HT1080 (cell line): ENCODE data around the gene RDH11. TPM values are rescaled to one million over a fixed set of nuclear protein-coding genes. Genes with fewer than 3 reads are reported as not detected.
"Not testable (repeated sequence)": the region's sequence is repeated elsewhere in the genome, so short reads cannot be mapped to it uniquely, and the experiment has no call there.

Experiments
- DNase-seq: peaks from one replicate; pipeline ENCODE4 v3.0.0-alpha.2; 2015; ENCODE audit warnings: low read depth
- polyA plus RNA-seq, 2 experiments: library from polyadenylated mRNA; depleted of rRNA; stranded (reverse); fragments of >200 nt; gene quantifications; 2 replicates each; pipeline ENCODE4 v1.2.3, GENCODE V29; 2015
- total RNA-seq: library from RNA; depleted of rRNA; stranded (reverse); fragments of >200 nt; shearing (Covaris generic); gene quantifications from 2 replicates; pipeline ENCODE4 v1.2.3, GENCODE V29; 2014; rRNA removed

RDH11 gene
- 76.1 and 91.2 TPM in 2 replicates for total RNA-seq
- 89.0 and 98.8 TPM in 2 replicates for polyA plus RNA-seq (2015; cell fraction: cytosol; rRNA removed)
- polyA plus RNA-seq (2015; cell fraction: nucleus; rRNA removed): 198 and 218 TPM in 2 replicates

GRCh38 chr14:67695394-67695949, at the start of gene RDH11:
Gene RDH11, minus strand, starts transcription at chr14:67695764. Its CDS starts 61 bp downstream, at chr14:67695703.
- DNase-seq: peak; percentile 90

DNA sequence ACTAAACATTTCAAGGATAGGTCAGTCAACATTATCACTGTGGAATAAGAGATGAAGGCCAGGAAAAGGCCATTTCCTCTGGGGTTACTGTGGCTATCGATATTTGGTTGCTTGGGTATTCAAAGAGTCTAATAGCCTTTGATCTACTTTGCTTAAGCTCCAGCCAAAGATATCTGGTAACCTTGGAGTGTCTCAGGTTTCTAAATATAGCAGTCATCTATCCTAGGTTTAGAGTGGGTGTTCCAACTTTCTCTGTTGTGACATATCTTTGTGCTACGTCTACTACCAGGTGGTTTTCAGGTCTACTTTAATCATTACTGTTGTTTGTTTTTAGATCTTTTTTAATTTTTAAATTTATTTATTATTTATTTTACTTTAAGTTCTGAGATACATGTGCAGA, 48.5 kb upstream of the RDH11 start:
- DNase-seq: no peak

GRCh38 chr14:67738740-67739504, 43.4 kb upstream of the RDH11 start:
- peak; percentile 87 for DNase-seq

- no peak for DNase-seq
These were observed 41.2 kb upstream of the RDH11 start for GRCh38 chr14:67736771-67737170.

- DNase-seq: no peak
These were observed 40.0 kb upstream of the RDH11 start for GRCh38 chr14:67735336-67736147.

GRCh38 chr14:67734675-67735074, 39.1 kb upstream of the RDH11 start:
- peak; percentile 52 for DNase-seq

DNA sequence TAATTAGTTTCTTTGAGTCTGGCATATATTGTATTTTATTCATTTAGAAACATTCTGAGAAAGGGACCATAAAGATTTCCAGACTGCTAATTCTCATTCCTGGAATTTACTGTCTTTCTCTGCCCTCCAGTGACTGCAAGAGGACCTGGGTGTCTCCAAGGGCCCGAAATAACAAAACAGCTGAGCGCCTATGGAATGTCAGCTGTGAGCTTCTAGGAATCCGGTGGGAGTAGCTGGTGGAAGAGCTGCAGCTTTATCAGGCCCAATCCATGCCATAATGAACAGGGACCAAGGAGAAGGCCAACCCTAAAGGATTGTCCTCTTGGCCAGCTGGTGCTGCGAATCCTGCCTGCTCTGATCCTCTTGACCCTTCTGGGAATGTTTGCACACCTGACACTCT, 38.1 kb upstream of the RDH11 start:
- no peak for DNase-seq

GRCh38 chr14:67729072-67729885, 33.7 kb upstream of the RDH11 start:
- no peak for DNase-seq

- no peak for DNase-seq
These were observed 32.7 kb upstream of the RDH11 start for GRCh38 chr14:67728258-67728657.

DNA sequence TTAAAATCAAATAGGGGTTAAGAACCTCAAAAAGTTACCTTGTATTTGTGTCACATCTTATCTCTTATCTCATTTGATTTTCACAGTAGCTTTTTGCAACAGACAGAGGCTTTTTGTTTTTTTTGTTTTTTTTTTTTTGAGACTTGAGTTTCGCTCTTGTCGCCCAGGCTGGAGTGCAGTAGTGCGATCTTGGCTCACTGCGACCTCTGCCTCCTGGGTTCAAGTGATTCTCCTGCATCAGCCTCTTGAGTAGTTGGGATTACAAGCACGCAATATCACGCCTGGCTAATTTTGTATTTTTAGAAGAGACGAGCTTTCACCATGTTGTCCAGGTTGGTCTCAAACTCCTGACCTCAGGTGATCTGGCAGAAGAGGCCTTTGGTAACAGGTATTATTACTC, 31.8 kb upstream of the RDH11 start:
- no peak for DNase-seq

- no peak for DNase-seq
These were observed 29.6 kb upstream of the RDH11 start for GRCh38 chr14:67725171-67725570.

DNA sequence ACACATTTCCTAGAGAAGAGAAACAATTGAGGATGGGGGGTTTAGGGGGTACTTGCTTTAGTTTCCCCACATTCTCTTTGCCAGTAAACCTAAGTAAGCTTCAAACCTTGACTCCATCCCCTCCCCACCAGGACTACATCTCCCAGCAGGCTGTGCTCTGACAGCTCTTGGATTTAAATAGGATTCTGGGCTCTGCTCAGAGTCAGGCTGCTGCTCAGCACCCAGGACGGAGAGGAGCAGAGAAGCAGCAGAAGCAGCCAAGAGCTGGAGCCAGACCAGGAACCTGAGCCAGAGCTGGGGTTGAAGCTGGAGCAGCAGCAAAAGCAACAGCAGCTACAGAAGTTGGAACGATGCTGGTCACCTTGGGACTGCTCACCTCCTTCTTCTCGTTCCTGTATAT, 26.7 kb upstream of the RDH11 start:
- peak; percentile 12 for DNase-seq

DNA sequence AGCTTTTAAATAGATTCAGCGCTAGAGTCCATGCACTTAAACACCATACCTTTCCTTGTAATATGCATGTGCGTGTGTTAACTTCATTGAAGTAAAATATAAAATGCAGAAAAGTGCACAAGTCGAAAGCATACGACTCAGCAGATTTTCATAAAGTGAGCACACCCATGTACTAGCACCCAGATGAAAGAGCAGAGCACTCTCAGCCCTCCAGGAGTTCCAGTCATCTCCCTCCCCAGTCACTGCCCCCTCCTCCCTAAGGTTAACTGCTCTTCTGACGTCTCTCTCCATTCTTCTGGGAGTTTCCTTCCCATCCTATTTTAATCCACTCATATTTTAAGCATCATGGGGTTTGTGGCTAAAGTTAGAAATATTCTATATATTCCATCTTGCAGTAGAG, 26.3 kb upstream of the RDH11 start:
- no peak for DNase-seq

GRCh38 chr14:67719866-67720265, 24.3 kb upstream of the RDH11 start:
- no peak for DNase-seq

GRCh38 chr14:67719385-67719784, 23.8 kb upstream of the RDH11 start:
- not testable (repeated sequence) for DNase-seq

DNA sequence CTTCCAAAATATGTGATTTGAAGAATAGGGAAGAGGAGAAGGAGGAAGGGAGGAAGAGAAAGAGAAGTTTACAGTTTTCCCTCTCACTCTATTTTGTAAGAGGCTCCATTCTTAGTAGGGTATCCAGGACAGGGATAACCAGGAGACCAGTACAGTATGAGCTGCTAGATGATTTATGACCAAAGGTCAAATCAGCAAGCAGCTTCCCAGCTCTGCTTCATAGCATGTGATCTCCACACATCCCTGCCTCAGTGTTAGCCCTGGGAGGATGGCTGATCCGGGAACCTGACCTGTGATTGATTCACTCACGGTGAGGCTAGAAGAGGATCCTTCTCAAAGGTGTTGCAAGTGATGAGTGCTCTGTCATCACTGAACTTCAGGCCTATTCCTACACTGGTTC, 22.7 kb upstream of the RDH11 start:
- DNase-seq: no peak

DNA sequence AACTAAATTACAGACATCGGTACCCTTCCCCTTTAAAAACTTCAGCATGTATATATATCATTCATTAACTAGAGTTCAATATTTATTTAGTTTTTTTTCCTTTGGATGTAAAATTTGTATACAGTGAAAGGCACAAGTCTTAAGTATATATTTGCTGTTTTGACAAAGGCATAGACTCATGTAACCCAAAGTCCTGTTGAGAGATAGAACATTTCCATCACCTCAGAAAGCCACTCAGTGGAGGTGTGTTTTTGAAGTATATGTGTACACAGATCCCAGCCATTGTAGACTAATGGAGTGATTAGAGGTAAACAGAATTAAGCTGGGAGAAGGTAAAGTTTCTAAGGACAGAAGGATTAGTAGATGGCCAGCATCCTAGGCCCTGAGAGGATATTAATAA, 21.5 kb upstream of the RDH11 start:
- no peak for DNase-seq

GRCh38 chr14:67710209-67710608, 14.6 kb upstream of the RDH11 start:
- DNase-seq: peak; percentile 21

DNA sequence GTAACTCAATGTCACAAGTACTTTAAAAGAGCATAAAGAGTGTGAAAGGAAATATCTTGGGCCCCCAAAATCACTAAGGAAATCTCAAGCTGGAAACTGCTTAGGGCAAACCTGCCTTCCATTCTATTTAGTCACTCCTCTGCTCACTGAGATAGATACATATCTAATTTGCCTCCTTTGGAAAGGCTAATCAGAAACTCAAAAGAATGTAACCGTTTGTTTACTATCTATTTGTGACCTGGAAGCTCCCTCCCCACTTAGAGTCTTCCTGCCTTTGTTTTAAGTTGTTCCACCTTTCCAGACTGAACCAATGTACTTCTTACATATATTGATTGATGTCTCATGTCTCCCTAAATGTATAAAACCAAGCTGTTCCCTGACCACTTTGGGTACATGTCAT, 14.2 kb upstream of the RDH11 start:
- not testable (repeated sequence) for DNase-seq

- not testable (repeated sequence) for DNase-seq
These were observed 13.8 kb upstream of the RDH11 start for GRCh38 chr14:67709346-67709745.

DNA sequence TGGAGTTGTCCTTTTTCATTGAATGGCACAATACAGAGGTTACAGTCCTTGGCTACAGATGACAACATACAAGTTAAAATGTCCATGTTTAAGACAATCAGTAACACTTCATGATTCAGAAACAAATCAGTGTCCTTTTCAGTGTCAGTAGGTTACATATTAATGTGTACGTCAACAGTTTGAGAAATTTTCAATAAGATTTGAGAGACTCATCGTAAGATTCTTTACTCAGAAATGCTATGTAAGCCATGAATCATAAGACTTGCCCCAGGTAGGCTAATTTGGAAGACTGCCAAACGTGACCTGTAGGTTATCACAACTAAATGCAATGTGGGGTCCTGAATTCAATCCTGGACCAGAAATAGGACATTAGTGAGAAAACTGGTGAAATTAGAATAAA, 9.6 kb upstream of the RDH11 start:
- DNase-seq: no peak
